Loucy (cell line): ENCODE measurements around the gene DNM2.

ENCODE experiments used
- H2AFZ ChIP-seq: fragments of 200-600 bp; sonication (generic); 2 replicates; pipeline ENCODE4 v1.6.0; 2016; ENCODE audit warnings: antibody characterized with exemption, mild to moderate bottlenecking, low read length, moderate library complexity
- H3F3A ChIP-seq: fragments of 200-600 bp; 2 replicates; pipeline ENCODE4 v1.6.0; 2016; ENCODE audit warnings: antibody characterized with exemption, low read depth, mild to moderate bottlenecking
- H3K27me3 ChIP-seq: fragments of 200-600 bp; sonication (generic); 2 replicates; pipeline ENCODE4 v1.6.1; 2014; ENCODE audit warnings: low read length, mild to moderate bottlenecking; ENCODE audit not compliant: insufficient read depth, poor library complexity, severe bottlenecking
- H3K36me3 ChIP-seq: fragments of 200-600 bp; sonication (generic); 2 replicates; pipeline ENCODE4 v1.6.1; 2016; ENCODE audit warnings: low read length; ENCODE audit not compliant: insufficient read depth
- H3K4me1 ChIP-seq: fragments of 200-600 bp; sonication (generic); 2 replicates; pipeline ENCODE4 v1.5.1; 2014; ENCODE audit warnings: low read length, mild to moderate bottlenecking; ENCODE audit not compliant: insufficient read depth, poor library complexity, severe bottlenecking
- H3K4me2 ChIP-seq: fragments of 200-600 bp; sonication (generic); 2 replicates; pipeline ENCODE4 v1.6.0; 2014; ENCODE audit warnings: antibody characterized with exemption, low read length, low read depth, mild to moderate bottlenecking; ENCODE audit not compliant: poor library complexity, severe bottlenecking
- H3K4me3 ChIP-seq: fragments of 200-600 bp; sonication (generic); 2 replicates; pipeline ENCODE4 v1.5.1; 2014; ENCODE audit warnings: low read length, mild to moderate bottlenecking, mixed read lengths; ENCODE audit not compliant: poor library complexity, severe bottlenecking
- H3K79me2 ChIP-seq: fragments of 200-600 bp; sonication (generic); 2 replicates; pipeline ENCODE4 v1.6.1; 2014; ENCODE audit warnings: low read length; ENCODE audit not compliant: insufficient read depth
- H3K9ac ChIP-seq: fragments of 200-600 bp; sonication (generic); 2 replicates; pipeline ENCODE4 v1.6.0; 2014; ENCODE audit warnings: mild to moderate bottlenecking, low read depth, low read length, moderate library complexity; ENCODE audit not compliant: poor library complexity, severe bottlenecking
- H3K9me2 ChIP-seq: fragments of 200-600 bp; sonication (generic); replicated peaks from 2 replicates; pipeline ENCODE4 v1.6.1; 2016; ENCODE audit warnings: low read depth, low read length, mixed read lengths
- H3K9me3 ChIP-seq: fragments of 200-600 bp; sonication (generic); 2 replicates; pipeline ENCODE4 v1.6.1; 2014; ENCODE audit warnings: mild to moderate bottlenecking, antibody characterized with exemption, low read length, low read depth; ENCODE audit not compliant: insufficient read depth
- H4K20me1 ChIP-seq: fragments of 200-600 bp; sonication (generic); 2 replicates; pipeline ENCODE4 v1.6.0; 2014; ENCODE audit warnings: antibody characterized with exemption, low read length, mild to moderate bottlenecking; ENCODE audit not compliant: insufficient read depth, poor library complexity, severe bottlenecking
- EZH2phosphoT487 ChIP-seq: fragments of 200-600 bp; IDR thresholded peaks from 2 replicates; pipeline ENCODE4 v1.6.1; 2018; ENCODE audit warnings: antibody characterized with exemption, mild to moderate bottlenecking, moderate library complexity, borderline replicate concordance
- TF ChIP-seq, protein P1 (sequence below): fragments of 200-600 bp; sonication (generic); conservative IDR thresholded peaks from 2 replicates; pipeline ENCODE4 v1.5.1; 2014; ENCODE audit warnings: mild to moderate bottlenecking, antibody characterized with exemption, low read length

The DNM2 gene

DNA sequence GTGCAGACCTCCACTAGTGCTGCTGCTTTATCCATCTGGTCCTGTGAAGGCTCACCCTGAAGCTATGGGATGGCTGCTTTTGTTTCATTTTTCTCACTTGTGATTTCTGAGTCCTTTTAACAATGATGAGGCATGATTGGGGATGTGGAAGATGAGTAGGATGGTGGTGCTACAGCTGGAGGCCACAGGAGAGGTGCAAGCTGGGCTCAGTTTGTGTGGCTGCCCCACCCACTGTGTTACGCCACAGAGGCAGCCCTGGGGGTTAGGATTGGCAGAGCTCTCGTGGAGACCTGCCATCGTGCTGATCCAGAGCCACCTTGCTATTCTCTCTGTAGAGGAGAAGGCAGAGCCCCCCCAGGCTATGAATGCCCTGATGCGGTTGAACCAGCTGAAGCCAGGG is 36.2 kb upstream of the DNM2 start:
- H3K9ac ChIP-seq = no peak overlapping the region
- no peaks in the 10 kb centered on the region for H3K9me3 ChIP-seq
- H3F3A ChIP-seq = no peaks in the 10 kb centered on the region
- H3K79me2 ChIP-seq = peaks cover 31% of the 10 kb centered on the region; the same call in 1 of the 2 replicates
- no peak overlapping the region for H3K4me3 ChIP-seq
- no peak overlapping the region for H2AFZ ChIP-seq
- no peaks in the 10 kb centered on the region for H3K27me3 ChIP-seq
- TF ChIP-seq, protein P1, sequence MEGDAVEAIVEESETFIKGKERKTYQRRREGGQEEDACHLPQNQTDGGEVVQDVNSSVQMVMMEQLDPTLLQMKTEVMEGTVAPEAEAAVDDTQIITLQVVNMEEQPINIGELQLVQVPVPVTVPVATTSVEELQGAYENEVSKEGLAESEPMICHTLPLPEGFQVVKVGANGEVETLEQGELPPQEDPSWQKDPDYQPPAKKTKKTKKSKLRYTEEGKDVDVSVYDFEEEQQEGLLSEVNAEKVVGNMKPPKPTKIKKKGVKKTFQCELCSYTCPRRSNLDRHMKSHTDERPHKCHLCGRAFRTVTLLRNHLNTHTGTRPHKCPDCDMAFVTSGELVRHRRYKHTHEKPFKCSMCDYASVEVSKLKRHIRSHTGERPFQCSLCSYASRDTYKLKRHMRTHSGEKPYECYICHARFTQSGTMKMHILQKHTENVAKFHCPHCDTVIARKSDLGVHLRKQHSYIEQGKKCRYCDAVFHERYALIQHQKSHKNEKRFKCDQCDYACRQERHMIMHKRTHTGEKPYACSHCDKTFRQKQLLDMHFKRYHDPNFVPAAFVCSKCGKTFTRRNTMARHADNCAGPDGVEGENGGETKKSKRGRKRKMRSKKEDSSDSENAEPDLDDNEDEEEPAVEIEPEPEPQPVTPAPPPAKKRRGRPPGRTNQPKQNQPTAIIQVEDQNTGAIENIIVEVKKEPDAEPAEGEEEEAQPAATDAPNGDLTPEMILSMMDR = no peak
- TF ChIP-seq EZH2phosphoT487 = no peak
- no peak overlapping the region for H3K4me2 ChIP-seq
- peaks cover 60% of the 10 kb centered on the region for H4K20me1 ChIP-seq
- H3K36me3 ChIP-seq = peaks cover 100% of the 10 kb centered on the region
- no peaks in the 10 kb centered on the region for H3K9me2 ChIP-seq
- no peaks in the 10 kb centered on the region for H3K4me1 ChIP-seq

DNA sequence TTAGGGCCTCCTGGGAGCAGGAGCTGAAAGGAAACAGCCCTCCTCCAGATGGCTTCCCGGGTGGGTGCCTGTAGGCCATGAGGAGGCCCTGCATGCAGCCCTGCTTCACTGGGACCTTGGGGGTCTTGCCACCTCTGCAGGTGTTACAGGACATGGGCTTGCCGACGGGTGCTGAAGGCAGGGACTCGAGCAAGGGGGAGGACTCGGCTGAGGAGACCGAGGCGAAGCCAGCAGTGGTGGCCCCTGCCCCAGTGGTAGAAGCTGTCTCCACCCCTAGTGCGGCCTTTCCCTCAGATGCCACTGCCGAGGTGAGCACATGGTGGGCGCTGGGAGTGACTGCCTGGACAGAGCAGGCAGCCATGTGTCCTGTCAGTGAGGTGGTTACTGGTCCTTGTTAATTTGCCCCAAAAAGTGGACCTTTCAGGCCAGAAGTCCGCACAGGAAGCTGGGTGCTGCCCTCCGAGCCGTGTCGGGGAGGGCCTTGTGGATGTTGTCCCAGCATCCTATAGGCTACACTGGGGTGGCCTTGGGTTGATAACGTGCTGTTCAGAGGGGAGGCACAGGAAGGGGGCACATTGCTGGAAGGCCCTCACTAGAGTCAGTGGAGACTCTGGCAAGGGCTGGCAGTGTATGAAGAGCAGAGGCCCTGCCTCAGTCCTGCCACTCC is 35.3 kb upstream of the DNM2 start:
- H3K9me2 ChIP-seq = no peaks in the 10 kb centered on the region

DNA sequence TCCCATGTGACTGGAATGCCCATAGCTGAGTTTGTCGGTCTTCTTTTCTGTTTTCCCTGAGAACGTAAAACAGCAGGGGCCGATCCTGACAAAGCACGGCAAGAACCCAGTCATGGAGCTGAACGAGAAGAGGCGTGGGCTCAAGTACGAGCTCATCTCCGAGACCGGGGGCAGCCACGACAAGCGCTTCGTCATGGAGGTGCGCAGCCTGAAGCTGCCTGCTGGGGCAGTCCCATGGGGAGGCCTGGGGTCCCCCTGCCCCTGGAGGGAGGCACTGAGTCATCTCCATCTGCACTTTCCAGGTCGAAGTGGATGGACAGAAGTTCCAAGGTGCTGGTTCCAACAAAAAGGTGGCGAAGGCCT is 34.8 kb upstream of the DNM2 start:
- H2AFZ ChIP-seq = no peak overlapping the region
- no peak for TF ChIP-seq EZH2phosphoT487
- TF ChIP-seq, protein P1 = no peak
- peaks cover 48% of the 10 kb centered on the region for H4K20me1 ChIP-seq
- H3K9ac ChIP-seq = no peak overlapping the region
- H3K36me3 ChIP-seq = peaks cover 99% of the 10 kb centered on the region
- H3K79me2 ChIP-seq = peaks cover 22% of the 10 kb centered on the region; the same call in 1 of the 2 replicates
- H3K4me2 ChIP-seq = no peak overlapping the region
- H3K9me3 ChIP-seq = no peaks in the 10 kb centered on the region
- no peaks in the 10 kb centered on the region for H3K27me3 ChIP-seq
- H3K4me1 ChIP-seq = no peaks in the 10 kb centered on the region
- H3K4me3 ChIP-seq = no peak overlapping the region
- H3F3A ChIP-seq = no peaks in the 10 kb centered on the region
- H3K9me2 ChIP-seq = no peaks in the 10 kb centered on the region

More for the DNA sequence above, 35.3 kb upstream of the DNM2 start:
- Histone ChIP-seq H3K9ac (no peak overlapping the region), H3K36me3 (peaks cover 99% of the 10 kb centered on the region), H3K4me3 (no peak overlapping the region), H2AFZ (no peak overlapping the region), H3K27me3 (no peaks in the 10 kb centered on the region), H3K4me2 (no peak overlapping the region), H3K79me2 (peaks cover 26% of the 10 kb centered on the region; the same call in 1 of the 2 replicates), H4K20me1 (peaks cover 53% of the 10 kb centered on the region), H3K4me1 (no peaks in the 10 kb centered on the region), H3K9me3 (no peaks in the 10 kb centered on the region), H3F3A (no peaks in the 10 kb centered on the region)
- no peak for TF ChIP-seq EZH2phosphoT487
- TF ChIP-seq, protein P1 = no peak
